ENCODE results near the gene NPRL2.

GRCh38 chr3:50340448-50341329, 9.9 kb downstream of the NPRL2 start, which contains the start of gene RASSF1:
- TF ChIP-seq CTCF (IDR thresholded peaks at IDR 0.05) (no peak), EP300 (IDR thresholded peaks at IDR 0.05) (no peak)
